GM19023 (cell line): ENCODE measurements around the gene GRIP2.
A peak's percentile ranks its signal among the peaks of the same experiment; 100 is the strongest.

ENCODE experiments used
- ATAC-seq: cut with Tn5 transposase; IDR thresholded peaks from one replicate; pipeline ENCODE4 v1.9.1; 2021; ENCODE audit warnings: mild to moderate bottlenecking, moderate library complexity; ENCODE audit not compliant: unreplicated experiment

The GRIP2 gene

DNA sequence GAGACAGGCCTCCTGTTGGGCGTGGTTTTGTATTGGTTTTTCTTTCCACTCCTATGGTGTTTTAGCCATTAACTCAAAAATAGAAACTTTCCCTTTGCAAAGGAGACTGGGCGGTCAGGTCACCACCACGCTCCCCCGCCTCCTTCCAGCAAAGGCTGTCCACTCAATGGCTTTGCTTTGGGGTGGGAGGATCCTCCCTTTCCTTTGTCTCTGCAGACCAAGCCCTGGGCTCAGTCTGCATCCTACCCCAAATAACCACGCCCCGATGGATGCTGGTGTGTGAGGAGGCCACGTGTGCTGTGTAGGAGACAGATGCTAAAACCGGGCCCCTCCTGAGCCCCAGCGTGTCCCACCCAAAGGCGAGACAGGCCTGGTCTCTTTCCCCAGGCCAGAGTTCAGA lies 68.5 kb downstream of the GRIP2 start:
- no peak for ATAC-seq

DNA sequence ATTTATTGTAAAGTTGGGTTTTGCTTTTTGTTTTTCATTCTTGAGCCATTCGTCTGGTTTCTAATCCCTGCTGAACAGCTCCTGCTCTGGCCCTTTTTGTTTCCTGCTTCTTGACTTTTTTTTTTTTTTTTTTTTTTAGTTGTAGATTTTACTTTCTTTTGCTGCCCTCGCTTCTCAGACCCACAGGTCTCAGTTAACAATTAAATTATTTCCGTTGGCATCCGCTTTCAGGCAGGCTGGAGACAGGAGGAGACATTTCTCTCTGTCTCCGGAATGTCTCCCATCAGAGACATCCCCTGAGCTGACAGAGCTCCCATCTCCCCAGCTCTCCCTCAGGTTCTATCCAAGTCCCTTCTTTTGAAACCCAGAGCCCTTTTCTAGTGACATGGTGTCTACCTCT lies 69.1 kb downstream of the GRIP2 start:
- no peak for ATAC-seq

DNA sequence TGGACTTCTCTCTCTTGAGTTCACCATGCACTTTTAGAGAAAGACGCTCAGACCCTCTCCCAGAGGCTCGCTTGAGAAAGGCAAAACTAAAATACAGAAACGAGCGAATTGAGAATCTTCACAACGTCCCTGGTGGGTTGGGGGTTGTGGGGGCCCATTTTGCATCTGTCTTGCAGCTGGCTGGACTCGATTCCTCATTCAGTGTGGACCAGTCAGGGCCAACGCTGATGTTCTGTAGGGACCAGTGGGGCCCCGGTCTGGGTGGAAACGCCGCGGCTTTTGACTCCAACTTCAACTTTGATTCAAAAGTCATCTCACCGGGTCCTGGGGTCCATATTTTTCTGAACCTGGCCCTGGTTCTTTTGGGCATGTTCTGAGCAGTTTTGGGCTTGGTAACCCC lies 69.7 kb downstream of the GRIP2 start:
- ATAC-seq = no peak

DNA sequence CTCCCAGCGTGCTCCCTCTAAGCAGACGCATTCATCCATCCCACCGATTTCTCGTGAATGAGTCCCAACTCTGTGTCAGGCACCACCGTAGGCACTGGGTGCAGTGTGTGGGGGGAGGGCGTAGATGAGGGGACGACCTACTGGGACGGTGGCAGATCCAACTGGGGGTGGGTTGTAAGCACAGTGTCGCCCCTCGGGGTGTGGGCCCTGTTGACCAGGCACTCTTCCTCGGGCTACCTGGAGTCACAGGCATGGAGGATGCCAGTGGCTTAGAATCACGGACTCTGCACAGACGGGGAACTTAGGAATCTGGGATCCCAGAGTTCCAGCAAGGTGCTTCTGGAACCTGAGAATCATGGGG lies 71.5 kb downstream of the GRIP2 start:
- ATAC-seq = no peak

DNA sequence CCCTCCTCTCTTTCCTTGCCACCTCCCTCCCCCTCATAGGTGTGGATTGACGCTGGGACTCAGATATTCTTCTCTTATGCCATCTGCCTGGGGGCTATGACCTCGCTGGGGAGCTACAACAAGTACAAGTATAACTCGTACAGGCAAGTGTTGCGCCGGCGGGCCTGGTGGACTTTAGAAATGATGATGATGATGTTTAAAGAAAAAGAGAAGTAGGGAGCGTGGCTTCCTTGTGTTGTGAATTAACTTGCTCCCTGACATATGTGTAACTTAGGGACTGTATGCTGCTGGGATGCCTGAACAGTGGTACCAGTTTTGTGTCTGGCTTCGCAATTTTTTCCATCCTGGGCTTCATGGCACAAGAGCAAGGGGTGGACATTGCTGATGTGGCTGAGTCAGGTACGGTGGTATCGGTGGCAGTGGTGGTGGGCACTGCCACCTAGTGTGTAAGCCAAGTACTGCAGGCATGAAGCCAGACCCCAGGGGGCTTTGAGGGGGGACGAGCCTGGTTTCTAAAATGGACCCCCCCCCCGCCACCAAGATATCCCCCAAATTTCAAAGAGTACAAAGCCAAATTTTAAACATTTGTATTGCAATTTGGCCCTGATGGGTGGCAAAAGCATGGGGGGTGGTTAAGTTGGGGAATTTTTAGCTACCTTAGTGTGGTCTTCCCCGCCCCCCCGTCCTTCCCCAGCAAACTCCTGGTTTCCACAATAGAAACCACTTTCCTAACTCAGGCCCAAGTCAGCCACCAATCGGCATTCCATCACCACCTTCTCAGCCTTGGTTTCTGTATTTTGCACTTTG lies 72.1 kb downstream of the GRIP2 start:
- no peak for ATAC-seq

DNA sequence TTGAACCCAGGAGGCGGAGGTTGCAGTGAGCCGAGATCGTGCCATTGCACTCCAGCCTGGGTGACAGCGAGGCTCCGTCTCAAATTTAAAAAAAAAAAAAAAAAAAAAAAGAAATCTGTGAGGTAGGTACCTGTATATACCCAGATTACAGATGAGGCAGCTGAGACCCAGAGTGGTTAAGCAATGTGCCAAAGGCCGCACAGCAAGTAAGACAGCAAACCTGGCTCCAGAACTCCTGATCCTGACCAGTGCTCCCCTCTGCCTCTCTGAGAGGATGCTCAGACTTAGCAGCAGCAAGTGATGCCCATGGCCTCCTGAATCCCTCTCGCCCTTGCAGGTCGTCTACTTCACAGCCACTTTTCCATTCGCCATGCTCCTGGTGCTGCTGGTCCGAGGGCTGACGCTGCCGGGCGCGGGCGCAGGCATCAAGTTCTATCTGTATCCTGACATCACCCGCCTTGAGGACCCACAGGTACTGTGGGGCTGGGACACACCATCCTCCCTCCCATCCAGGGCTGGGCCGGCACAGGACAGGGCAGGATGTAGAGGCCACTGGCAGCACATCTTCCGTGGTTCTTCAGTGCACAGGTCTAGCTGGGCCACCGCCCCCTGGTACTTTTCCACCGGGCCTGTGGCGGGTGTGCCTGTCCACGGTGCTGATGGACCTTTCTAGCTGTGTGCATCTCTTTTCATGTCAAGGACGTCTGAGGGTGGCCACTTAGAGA lies 73.8 kb downstream of the GRIP2 start:
- ATAC-seq = no peak

DNA sequence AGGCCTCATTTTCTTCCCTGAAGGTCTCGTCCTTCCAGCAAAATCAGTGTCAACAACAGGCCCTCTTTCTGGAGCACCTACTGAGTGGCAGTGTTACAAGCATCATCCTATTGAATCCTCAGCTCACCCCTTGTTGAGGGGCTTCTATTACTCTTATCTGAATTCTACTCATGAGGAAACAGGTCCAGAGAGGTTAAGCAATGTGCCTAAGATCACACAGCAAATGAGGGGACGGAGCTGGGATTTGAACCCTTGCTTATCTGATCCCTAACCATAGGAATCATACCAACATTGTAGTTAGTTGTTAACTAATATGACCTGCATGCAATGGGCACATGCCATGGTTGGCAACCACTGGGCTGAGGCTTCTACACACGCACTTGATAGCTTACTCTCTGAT lies 74.7 kb downstream of the GRIP2 start:
- no peak for ATAC-seq

DNA sequence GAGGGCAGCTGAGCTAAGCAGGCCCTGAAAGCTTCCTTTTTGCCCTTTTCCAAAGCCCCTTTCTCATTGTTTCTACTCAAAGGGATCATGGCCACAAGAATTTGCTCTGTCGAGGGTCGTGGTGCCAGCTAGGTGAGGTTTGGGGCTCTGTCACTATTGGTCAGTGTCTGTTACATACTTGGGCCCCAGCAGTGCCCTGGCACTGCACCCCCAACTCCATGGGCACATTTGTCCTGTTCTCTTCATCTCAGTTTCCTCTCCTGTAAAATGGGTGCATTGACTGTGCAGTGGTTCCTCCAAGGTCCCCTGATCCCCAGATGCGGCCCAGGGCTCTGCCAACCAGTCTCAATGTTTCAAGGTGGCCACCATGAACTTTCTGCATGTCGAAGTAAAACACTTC lies 75.6 kb downstream of the GRIP2 start:
- ATAC-seq = no peak

DNA sequence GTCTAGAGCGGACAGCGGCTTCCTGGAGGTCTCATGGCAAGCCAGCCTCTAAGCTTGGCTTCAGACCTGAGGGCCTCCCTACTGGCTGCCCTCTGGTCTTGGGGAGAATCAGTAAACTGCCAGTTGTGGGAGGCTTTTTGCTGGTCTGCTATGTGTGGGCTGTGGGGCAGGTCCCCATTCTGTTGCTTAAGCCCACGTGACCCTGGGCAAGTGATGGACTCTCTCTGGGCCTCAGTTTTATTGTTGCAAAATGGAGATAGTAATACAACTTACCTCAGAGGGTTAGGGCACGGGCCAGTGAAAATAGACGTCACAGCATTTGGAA lies 76.0 kb downstream of the GRIP2 start:
- no peak for ATAC-seq

DNA sequence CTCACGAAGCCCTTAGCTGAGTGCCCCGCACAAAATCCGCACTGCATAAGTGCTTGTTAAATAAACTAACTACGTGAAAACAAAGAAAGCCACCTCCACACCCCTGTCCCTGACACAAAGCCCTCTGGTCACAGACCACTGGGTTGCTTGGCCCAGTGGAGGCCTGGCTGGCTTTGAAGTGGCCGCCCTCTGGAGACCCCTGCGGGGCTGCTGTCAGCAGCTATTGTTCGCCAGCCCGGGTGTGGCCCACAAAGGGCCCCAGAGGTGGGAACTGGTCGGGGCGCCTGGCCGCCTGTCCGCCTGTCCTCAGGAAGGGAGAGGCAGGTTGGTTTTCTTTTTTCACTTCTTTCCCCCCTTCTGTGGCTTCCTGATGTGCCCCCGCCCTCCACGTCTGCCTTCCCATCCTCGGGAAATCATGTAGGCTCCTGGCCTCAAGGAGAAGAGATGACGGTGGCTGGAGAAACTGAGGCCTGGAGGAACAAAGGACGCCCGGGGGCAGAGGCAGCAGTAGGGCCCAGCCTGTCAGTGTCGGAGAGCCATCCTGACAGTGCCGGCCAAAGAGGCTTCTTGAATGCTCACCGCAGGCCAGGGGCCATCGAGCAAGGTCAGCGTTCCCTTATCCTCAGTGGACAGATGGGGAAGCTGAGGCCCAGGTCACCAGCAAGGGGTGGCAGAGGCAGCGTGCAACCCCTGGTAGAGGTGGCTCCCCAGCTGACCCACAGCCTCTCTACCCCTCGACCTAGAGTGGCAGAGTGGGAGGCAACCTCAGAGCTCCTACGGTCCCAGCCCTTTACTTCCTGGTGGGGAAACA lies 76.6 kb downstream of the GRIP2 start:
- ATAC-seq = no peak

DNA sequence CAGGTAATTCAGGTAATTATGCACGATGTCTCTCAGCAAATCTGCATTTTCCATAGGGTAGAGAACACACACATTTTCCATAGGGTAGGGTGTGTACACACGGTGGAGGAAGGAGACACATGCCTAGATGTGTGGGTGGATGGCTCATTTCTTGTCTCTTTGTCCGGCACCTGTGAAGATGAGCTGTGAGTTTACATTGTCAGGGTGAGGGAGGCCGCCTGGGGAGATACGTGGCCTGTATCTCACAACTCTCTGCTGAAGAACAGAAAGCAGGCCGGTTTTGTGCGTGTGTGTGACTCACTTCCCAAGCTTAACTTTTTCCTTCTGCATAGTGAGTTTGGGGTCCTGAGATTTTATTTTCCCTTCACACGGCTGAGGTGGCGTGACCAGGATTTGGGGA lies 77.4 kb downstream of the GRIP2 start:
- no peak for ATAC-seq

DNA sequence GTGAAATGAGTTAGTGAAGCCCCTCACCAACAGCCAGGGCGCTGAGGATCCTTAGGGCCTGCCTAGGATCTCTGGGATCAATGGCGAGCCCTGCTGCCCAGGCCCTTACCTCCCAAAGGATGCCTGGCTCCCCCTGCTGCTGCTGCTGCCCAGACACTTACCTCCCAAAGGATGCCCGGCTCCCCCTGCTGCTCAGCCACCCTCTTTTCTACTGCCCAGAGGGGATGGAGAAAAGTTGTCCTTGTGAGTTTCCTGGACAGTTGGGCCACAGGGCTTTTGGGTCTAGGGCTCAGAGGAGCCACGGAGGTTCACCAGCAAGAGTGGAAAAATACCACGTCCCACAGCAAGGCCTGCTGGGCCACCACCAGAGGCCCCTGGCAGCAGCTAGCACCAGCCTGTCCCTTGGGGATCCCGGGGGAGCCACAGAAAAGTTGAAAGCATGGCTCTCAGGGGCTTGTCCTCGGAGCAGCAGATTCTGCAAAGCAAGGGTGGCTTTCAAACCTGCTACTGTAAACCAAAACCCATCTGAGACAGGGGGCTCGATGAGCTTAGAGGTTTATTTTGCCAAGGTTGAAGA lies 78.3 kb downstream of the GRIP2 start:
- peak; percentile 62 for ATAC-seq

DNA sequence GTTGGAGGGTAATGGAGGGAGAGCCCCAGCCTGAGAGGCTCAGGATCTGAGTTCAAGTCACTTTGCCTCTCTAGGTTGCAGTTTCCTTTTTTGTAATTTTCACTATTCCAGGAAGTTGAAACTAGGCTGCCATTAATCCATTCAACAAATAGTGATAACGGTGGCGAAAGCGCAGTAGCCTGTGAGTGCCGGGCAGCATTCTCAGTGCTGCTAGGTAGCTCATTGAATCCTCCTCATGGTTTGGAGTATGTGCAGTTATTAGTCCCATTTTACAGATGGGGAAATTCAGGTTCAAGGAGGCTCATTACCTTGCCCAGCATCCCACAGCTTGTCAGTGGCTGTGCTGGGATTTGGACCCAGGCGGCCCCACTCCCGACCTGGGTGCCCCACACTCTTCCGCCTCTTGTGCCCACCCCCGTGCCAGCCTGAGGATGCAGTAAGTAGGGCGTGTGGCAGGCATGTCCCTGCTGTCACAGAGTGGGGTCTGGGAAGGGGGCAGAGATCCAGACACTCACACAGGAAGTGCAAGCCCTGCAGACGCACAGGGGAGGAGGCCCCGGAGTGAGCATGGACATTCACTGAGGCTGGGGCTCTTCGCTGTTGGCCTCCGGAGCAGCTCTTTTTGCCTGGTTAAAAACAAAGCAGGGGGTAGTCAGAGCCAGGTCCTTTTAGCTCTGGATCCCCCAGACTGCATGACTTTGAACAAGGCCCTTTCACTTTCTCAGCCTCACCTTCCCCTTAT lies 79.0 kb downstream of the GRIP2 start:
- ATAC-seq = no peak

DNA sequence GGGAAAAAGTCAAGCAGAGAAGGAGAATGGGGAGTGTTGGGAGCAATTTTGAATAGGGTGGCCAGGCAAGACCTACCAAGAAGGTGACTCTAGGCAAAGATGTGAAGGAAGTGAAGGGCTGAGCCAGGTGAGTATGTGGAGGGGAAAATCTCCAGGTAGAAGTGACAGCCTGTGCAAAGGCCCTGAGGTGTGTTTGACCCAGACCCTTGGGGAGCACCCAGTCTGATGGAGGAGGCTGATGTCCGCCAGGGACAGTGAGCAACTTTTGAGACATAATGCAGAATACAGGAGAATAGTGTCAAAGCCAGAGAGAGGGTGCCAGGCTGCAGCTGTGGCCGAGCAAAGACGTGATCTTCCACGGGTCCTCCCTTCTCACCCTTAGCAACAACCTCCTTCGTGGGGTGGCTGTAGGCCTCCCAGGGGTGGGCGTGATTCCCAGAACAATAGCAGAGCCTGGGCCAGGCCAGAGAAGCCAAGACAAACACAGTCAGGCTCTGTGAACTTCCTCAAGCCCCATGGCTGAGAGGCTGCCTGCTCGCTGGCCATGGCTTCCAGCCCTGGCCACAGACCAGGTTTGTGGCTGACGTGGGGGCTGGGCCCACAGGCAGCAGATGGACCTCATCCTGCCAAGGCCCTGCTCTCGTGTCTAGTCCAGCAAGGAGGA lies 79.7 kb downstream of the GRIP2 start:
- no peak for ATAC-seq

DNA sequence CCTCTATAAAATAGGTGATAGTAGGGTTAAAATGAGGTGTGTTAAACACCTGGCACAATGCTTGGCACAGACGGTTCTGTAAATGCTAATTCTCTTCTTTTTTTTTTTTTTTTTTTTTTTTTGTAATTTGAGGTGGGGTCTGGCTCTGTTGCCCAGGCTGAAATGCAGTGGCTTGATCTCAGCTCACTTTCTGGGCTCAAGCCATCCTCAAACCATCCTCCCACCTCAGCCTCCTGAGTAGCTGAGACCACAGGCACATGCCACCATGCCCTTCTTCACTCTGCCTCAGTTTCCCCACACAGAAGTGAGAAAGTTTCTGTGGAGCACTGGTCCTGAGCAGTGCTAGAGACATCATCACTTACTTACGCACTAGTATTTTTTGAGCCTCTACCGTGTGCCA lies 80.4 kb downstream of the GRIP2 start:
- no peak for ATAC-seq

DNA sequence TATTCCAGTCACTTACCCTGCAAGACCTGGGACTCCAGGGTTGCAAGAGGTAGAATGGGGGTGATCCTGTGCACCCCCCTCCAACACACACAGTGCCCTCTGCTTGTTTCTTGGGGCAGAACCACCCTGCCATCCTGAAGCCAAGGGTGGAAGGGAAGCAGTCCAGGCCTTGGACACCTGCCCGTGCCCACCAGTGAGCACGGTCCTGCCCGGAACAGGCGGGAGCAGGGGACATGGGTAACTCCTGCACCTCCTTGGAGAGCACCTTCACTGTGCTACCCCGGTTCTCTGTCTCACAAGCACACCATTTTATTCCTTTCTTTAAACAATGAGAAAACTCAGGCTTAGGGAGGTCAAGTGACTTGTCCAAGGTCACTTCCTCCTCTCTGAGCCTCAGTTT lies 80.8 kb downstream of the GRIP2 start:
- ATAC-seq = no peak

DNA sequence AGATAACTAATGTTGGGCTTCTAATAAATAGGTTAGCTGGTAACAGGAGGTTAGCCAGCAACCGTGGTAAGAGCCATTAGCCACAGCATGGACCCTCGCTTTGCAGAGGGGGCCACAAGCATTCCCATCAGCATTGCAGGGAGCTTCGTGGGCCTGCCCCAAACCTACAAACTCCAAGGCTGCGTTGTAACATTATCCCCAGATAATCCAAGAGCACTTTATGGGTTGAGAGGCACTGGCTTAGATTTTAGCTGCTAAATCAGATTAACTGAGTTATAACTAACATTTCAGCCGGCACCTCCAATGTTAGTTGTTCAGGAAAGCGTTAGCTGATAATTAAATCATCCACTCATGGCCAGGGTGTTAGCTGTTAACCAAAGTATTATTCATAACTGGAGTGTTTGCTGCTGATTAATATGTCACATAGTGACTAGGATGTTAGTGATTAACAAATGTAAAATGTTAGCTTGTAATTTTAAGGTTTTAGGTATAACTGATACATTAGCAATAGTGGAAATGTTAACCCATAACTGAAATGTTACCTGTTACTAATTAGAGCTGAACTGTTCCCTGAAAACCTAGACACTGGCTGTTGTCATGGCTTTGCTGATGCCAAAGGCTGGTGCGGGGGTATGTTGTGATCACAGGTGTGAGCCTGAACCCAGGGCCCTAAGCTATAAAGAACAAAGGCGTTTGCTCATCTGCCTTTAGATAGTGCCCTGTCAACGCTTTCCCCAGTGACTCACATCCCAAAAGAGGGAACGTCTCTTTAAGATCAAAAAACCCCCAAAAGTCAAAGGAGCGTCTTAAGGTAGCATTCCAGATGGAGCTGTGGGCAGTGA lies 81.5 kb downstream of the GRIP2 start:
- no peak for ATAC-seq

DNA sequence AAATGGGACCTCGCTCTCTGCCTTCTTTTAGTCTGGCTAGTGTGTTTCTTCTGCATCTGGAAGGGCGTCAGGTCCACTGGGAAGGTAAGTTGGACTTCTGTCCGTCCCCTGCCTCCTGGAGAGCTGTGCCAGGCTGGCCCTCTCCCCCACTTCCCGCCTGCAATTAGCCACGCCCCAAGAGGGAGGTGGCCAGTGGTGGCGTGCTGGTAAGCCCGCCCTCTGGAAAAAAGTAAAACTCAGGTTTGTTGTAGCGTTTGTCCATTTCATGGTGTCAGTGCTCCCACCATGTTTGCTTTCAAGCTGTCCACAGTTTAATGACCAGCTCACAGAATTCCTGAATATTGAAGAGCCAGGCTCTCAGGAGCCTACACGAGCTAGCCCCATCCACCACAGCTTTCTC lies 82.1 kb downstream of the GRIP2 start:
- no peak for ATAC-seq

DNA sequence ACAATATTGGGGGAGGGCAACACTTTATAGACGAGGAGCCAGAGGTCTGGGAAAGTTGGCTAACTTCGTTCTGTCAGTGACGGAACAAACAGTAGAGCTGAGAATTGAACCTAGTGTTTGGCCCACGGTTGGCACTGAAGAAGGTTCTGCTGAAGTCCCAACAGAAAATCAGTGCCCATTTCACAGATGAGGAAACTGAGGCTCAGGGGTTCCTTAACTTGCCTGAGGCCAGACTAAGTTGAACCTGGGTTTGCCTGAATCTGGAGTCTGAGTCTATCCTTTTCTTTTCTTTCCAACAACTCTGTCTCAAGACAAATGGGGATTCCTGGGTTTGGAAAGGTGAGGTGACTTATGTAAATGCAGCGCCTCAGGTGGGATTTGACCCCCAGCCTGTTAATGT lies 82.7 kb downstream of the GRIP2 start:
- ATAC-seq = no peak

DNA sequence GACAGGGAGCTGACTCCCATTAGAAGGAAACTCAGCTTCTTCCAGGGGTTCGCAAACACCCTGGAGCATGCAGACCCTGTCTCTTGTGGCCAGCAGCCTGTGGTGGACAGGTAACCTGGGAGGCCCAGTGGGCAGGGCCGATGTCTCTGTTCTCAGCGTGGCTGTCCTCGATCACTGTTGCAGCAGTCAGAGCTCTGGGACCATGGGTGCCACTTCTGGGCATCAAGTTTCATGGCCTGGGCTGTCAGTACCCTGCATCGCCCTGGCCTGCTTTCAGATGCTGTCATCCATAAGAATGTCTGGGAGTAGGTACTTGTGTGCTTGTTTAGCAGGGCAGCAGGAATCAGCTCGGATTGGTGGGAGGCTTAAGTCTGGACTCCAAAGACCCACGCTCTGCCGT lies 83.3 kb downstream of the GRIP2 start:
- ATAC-seq = no peak
